ENCODE data around the gene SUSD3. TPM values are rescaled to one million over a fixed set of nuclear protein-coding genes. Genes with fewer than 3 reads are reported as not detected.

The SUSD3 gene
- total RNA-seq, 1 experiment from 2014 or later: 11.9 TPM

DNA sequence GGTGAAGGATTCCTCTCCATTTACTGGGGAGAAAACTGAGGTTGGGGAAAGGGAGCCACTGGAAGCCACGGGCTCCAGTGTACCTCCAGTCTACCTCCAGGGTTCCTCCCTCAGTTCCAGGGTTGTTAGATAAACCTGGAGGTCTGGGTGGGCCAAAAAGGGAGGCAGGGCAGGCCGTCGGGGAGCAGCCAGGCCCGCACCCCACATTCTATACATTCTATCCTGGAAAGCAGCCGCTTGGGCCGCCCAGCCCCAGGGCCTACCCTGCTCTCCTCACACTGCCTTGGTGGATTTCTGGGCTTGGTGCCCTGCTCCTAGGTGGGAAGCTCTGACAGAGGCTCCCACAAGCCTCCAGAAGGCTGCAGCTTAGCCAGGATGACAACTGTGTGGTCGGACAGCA, 18.1 kb upstream of the SUSD3 start (continued):
- TF ChIP-seq JAZF1 (CRISPR knock-in tag; IDR thresholded peaks at IDR 0.05): no peak

DNA sequence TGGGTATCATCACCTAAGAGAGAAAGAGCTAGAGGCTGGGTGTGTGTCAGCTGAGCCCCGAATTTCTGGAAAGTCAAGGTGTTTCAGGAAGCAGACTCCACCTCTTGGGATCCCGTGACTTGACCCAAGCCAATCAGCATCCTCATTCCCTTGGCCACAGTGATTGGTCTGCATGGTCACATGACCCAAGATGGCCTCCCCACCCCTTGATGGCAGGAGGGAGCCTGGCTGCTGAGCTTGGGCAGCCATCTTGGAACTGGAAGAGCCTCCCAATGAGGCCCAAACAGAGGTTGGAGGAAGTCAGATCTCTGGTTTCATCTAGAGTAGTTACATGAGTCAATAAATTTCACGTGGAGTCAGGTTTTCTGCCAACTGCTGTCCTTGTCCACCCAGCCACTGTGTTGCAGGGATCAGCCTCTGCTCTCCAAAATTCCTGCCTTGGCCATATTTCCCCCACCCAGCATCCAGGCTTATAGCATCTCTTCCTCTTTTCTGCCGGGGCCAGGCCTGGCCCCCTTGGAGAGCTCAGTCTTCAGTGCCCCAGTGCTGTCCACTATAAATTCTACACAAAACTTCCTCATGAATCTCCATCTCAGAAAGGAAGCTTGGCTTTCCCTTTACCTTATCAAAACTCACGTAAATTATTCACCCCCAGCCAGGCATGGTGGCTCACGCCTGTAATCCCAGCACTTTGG, 17.2 kb upstream of the SUSD3 start:
- no peak for DNase-seq (ENCODE audit: low spot score)
- Mint-ChIP-seq H3K36me3 (peaks cover 5% of the 10 kb centered on the region; the same call in 1 of the 2 replicates), H3K4me1 (peaks cover 7% of the 10 kb centered on the region), H3K9me3 (peaks cover 22% of the 10 kb centered on the region), H3K27me3 (ENCODE audit: low read depth) (no peaks in the 10 kb centered on the region; the same call in 1 of the 2 replicates), H3K27ac (no peak overlapping the region), H3K4me3 (no peak overlapping the region)
- POLR2A ChIA-PET: no interaction called here
- TF ChIP-seq, protein P1, sequence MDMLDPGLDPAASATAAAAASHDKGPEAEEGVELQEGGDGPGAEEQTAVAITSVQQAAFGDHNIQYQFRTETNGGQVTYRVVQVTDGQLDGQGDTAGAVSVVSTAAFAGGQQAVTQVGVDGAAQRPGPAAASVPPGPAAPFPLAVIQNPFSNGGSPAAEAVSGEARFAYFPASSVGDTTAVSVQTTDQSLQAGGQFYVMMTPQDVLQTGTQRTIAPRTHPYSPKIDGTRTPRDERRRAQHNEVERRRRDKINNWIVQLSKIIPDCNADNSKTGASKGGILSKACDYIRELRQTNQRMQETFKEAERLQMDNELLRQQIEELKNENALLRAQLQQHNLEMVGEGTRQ (CRISPR knock-in tag; IDR thresholded peaks at IDR 0.05): peak; percentile 85
- peak; percentile 38; the same call in 1 of the 2 replicates for TF ChIP-seq NFYB (CRISPR knock-in tag; conservative IDR thresholded peaks at IDR 0.05; ENCODE audit: low read depth)
- TF ChIP-seq, protein P2, sequence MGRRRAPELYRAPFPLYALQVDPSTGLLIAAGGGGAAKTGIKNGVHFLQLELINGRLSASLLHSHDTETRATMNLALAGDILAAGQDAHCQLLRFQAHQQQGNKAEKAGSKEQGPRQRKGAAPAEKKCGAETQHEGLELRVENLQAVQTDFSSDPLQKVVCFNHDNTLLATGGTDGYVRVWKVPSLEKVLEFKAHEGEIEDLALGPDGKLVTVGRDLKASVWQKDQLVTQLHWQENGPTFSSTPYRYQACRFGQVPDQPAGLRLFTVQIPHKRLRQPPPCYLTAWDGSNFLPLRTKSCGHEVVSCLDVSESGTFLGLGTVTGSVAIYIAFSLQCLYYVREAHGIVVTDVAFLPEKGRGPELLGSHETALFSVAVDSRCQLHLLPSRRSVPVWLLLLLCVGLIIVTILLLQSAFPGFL (CRISPR knock-in tag; IDR thresholded peaks at IDR 0.05; ENCODE audit: borderline replicate concordance): no peak
- TF ChIP-seq, protein P3, sequence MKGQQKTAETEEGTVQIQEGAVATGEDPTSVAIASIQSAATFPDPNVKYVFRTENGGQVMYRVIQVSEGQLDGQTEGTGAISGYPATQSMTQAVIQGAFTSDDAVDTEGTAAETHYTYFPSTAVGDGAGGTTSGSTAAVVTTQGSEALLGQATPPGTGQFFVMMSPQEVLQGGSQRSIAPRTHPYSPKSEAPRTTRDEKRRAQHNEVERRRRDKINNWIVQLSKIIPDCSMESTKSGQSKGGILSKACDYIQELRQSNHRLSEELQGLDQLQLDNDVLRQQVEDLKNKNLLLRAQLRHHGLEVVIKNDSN (CRISPR knock-in tag; IDR thresholded peaks at IDR 0.05): peak; percentile 78; the same call in 1 of the 2 replicates
- CTCF ChIA-PET: interaction anchor here (1.9 kb wide), 1 partner anchor 12 kb away, joined by 6 read pairs; no protein-coding TSS in a partner anchor
- no peak for ATAC-seq

DNA sequence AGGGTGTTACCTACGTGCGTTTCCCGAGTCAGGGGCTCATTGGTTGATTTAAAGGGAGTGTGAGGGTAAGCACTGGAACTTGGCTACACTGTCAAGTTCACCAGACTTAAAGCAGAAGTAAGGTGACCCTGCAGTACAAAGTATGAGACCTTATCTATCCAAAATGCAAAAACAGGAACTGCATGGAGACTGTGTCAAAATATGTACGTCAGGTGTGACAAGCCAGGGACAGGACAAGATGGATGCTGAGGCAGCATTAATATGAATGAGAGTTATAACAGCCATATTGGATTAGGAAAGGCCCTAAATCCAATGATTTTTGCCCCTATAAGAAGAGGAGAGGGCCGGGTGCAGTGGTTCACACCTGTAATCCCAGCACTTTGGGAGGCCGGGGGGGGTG, 15.4 kb upstream of the SUSD3 start:
- Mint-ChIP-seq H3K4me3 (no peak overlapping the region), H3K27me3 (ENCODE audit: low read depth) (no peaks in the 10 kb centered on the region; the same call in 1 of the 2 replicates), H3K36me3 (peaks cover 5% of the 10 kb centered on the region; the same call in 1 of the 2 replicates), H3K9me3 (peaks cover 22% of the 10 kb centered on the region), H3K4me1 (peaks cover under 1% of the 10 kb centered on the region), H3K27ac (no peak overlapping the region)
- ChIA-PET CTCF (no interaction called here), POLR2A (no interaction called here)
- ATAC-seq: no peak
- no peak for DNase-seq (ENCODE audit: low spot score)
- no peak for TF ChIP-seq NFE2L1 (CRISPR knock-in tag; IDR thresholded peaks at IDR 0.05)
- TF ChIP-seq MXD4 (CRISPR knock-in tag; IDR thresholded peaks at IDR 0.05; ENCODE audit: borderline replicate concordance): no peak
- TF ChIP-seq, protein P4, sequence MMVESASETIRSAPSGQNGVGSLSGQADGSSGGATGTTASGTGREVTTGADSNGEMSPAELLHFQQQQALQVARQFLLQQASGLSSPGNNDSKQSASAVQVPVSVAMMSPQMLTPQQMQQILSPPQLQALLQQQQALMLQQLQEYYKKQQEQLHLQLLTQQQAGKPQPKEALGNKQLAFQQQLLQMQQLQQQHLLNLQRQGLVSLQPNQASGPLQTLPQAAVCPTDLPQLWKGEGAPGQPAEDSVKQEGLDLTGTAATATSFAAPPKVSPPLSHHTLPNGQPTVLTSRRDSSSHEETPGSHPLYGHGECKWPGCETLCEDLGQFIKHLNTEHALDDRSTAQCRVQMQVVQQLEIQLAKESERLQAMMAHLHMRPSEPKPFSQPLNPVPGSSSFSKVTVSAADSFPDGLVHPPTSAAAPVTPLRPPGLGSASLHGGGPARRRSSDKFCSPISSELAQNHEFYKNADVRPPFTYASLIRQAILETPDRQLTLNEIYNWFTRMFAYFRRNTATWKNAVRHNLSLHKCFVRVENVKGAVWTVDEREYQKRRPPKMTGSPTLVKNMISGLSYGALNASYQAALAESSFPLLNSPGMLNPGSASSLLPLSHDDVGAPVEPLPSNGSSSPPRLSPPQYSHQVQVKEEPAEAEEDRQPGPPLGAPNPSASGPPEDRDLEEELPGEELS (CRISPR knock-in tag; IDR thresholded peaks at IDR 0.05): no peak
- TF ChIP-seq SOX15 (CRISPR knock-in tag; IDR thresholded peaks at IDR 0.05): no peak
- no peak for TF ChIP-seq NR1H2 (CRISPR knock-in tag; IDR thresholded peaks at IDR 0.05)
- TF ChIP-seq, protein P1 (CRISPR knock-in tag; IDR thresholded peaks at IDR 0.05): no peak
- TF ChIP-seq, protein P5, sequence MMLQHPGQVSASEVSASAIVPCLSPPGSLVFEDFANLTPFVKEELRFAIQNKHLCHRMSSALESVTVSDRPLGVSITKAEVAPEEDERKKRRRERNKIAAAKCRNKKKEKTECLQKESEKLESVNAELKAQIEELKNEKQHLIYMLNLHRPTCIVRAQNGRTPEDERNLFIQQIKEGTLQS (CRISPR knock-in tag; conservative IDR thresholded peaks at IDR 0.05): no peak
- TF ChIP-seq, protein P6, sequence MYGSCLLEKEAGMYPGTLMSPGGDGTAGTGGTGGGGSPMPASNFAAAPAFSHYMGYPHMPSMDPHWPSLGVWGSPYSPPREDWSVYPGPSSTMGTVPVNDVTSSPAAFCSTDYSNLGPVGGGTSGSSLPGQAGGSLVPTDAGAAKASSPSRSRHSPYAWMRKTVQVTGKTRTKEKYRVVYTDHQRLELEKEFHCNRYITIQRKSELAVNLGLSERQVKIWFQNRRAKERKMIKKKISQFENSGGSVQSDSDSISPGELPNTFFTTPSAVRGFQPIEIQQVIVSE (CRISPR knock-in tag; IDR thresholded peaks at IDR 0.05; ENCODE audit: borderline replicate concordance): no peak
- TF ChIP-seq, protein P7, sequence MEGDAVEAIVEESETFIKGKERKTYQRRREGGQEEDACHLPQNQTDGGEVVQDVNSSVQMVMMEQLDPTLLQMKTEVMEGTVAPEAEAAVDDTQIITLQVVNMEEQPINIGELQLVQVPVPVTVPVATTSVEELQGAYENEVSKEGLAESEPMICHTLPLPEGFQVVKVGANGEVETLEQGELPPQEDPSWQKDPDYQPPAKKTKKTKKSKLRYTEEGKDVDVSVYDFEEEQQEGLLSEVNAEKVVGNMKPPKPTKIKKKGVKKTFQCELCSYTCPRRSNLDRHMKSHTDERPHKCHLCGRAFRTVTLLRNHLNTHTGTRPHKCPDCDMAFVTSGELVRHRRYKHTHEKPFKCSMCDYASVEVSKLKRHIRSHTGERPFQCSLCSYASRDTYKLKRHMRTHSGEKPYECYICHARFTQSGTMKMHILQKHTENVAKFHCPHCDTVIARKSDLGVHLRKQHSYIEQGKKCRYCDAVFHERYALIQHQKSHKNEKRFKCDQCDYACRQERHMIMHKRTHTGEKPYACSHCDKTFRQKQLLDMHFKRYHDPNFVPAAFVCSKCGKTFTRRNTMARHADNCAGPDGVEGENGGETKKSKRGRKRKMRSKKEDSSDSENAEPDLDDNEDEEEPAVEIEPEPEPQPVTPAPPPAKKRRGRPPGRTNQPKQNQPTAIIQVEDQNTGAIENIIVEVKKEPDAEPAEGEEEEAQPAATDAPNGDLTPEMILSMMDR (IDR thresholded peaks at IDR 0.05): no peak
- TF ChIP-seq, protein P8, sequence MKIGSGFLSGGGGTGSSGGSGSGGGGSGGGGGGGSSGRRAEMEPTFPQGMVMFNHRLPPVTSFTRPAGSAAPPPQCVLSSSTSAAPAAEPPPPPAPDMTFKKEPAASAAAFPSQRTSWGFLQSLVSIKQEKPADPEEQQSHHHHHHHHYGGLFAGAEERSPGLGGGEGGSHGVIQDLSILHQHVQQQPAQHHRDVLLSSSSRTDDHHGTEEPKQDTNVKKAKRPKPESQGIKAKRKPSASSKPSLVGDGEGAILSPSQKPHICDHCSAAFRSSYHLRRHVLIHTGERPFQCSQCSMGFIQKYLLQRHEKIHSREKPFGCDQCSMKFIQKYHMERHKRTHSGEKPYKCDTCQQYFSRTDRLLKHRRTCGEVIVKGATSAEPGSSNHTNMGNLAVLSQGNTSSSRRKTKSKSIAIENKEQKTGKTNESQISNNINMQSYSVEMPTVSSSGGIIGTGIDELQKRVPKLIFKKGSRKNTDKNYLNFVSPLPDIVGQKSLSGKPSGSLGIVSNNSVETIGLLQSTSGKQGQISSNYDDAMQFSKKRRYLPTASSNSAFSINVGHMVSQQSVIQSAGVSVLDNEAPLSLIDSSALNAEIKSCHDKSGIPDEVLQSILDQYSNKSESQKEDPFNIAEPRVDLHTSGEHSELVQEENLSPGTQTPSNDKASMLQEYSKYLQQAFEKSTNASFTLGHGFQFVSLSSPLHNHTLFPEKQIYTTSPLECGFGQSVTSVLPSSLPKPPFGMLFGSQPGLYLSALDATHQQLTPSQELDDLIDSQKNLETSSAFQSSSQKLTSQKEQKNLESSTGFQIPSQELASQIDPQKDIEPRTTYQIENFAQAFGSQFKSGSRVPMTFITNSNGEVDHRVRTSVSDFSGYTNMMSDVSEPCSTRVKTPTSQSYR (CRISPR knock-in tag; IDR thresholded peaks at IDR 0.05): no peak
- TF ChIP-seq ZNF416 (CRISPR knock-in tag; IDR thresholded peaks at IDR 0.05): no peak
- TF ChIP-seq, protein P9, sequence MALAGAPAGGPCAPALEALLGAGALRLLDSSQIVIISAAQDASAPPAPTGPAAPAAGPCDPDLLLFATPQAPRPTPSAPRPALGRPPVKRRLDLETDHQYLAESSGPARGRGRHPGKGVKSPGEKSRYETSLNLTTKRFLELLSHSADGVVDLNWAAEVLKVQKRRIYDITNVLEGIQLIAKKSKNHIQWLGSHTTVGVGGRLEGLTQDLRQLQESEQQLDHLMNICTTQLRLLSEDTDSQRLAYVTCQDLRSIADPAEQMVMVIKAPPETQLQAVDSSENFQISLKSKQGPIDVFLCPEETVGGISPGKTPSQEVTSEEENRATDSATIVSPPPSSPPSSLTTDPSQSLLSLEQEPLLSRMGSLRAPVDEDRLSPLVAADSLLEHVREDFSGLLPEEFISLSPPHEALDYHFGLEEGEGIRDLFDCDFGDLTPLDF (CRISPR knock-in tag; IDR thresholded peaks at IDR 0.05): no peak
- no peak for TF ChIP-seq GABPB1 (CRISPR knock-in tag; IDR thresholded peaks at IDR 0.05)
- no peak for TF ChIP-seq EMX1 (CRISPR knock-in tag; IDR thresholded peaks at IDR 0.05)
